Neural cell (in vitro differentiated cells): ENCODE measurements around the gene FGFR1OP2.

Source experiments
- EP300 ChIP-seq: fragments of 450-650 bp; conservative IDR thresholded peaks from 2 replicates; pipeline ENCODE4 v1.6.1; 2014; ENCODE audit warnings: antibody characterized with exemption, mild to moderate bottlenecking, moderate library complexity; ENCODE audit not compliant: poor library complexity, severe bottlenecking
- EZH2 ChIP-seq: fragments of 200-600, 300-800 bp; shearing (Covaris generic), sonication (generic); IDR thresholded peaks from 2 replicates; pipeline ENCODE4 v1.6.1; 2014; ENCODE audit warnings: antibody characterized with exemption, low read length, borderline replicate concordance, mild to moderate bottlenecking; ENCODE audit not compliant: insufficient read depth, poor library complexity, severe bottlenecking
- MXI1 ChIP-seq: fragments of 450-650 bp; conservative IDR thresholded peaks from 2 replicates; pipeline ENCODE4 v1.6.1; 2014; ENCODE audit warnings: antibody characterized with exemption, mild to moderate bottlenecking; ENCODE audit not compliant: poor library complexity, severe bottlenecking
- POLR2AphosphoS5 ChIP-seq: IDR thresholded peaks from 2 replicates; pipeline ENCODE4 v1.6.1; 2012
- RAD21 ChIP-seq: fragments of 450-650 bp; conservative IDR thresholded peaks from 2 replicates; pipeline ENCODE4 v1.6.1; 2014; ENCODE audit warnings: antibody characterized with exemption, mild to moderate bottlenecking, moderate library complexity
- SMC3 ChIP-seq: fragments of 450-650 bp; conservative IDR thresholded peaks from 2 replicates; pipeline ENCODE4 v1.6.1; 2014; ENCODE audit warnings: antibody characterized with exemption, mild to moderate bottlenecking, moderate library complexity; ENCODE audit not compliant: poor library complexity
- TAF1 ChIP-seq: IDR thresholded peaks from 2 replicates; pipeline ENCODE4 v1.6.1; 2012; ENCODE audit warnings: low read depth
- TF ChIP-seq, protein P1 (sequence below): fragments of 450-650 bp; IDR thresholded peaks from 2 replicates; pipeline ENCODE4 v1.5.1; 2014; ENCODE audit warnings: antibody characterized with exemption, mild to moderate bottlenecking, moderate library complexity; ENCODE audit not compliant: poor library complexity, severe bottlenecking
- TF ChIP-seq, protein P2 (sequence below): IDR thresholded peaks from 2 replicates; pipeline ENCODE4 v1.6.1; 2012; ENCODE audit warnings: borderline replicate concordance

DNA sequence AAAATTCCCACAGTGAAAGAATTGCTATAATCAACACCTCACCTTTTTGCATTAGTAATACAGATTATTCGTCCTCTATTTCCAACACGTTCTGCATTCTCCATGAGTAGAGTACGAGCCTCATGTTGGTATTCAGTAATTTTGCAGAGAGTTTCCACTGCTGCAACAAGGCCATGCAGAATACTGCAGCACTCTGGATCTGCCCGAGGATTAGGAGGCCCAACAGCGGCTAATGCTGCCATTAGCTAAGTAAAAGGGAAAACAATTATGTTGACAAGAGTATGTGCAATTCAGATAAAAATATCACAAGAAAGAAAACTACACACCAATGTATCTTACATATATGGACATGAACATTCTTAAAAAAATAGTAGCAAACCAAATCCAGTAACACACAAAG is 9.6 kb upstream of the FGFR1OP2 start:
- TF ChIP-seq, protein P1, sequence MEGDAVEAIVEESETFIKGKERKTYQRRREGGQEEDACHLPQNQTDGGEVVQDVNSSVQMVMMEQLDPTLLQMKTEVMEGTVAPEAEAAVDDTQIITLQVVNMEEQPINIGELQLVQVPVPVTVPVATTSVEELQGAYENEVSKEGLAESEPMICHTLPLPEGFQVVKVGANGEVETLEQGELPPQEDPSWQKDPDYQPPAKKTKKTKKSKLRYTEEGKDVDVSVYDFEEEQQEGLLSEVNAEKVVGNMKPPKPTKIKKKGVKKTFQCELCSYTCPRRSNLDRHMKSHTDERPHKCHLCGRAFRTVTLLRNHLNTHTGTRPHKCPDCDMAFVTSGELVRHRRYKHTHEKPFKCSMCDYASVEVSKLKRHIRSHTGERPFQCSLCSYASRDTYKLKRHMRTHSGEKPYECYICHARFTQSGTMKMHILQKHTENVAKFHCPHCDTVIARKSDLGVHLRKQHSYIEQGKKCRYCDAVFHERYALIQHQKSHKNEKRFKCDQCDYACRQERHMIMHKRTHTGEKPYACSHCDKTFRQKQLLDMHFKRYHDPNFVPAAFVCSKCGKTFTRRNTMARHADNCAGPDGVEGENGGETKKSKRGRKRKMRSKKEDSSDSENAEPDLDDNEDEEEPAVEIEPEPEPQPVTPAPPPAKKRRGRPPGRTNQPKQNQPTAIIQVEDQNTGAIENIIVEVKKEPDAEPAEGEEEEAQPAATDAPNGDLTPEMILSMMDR: no peak
- TF ChIP-seq POLR2AphosphoS5: no peak
- no peak for TF ChIP-seq RAD21
- TF ChIP-seq EZH2: no peak
- TF ChIP-seq MXI1: no peak
- no peak for TF ChIP-seq TAF1
- no peak for TF ChIP-seq EP300
- TF ChIP-seq SMC3: no peak
- TF ChIP-seq, protein P2, sequence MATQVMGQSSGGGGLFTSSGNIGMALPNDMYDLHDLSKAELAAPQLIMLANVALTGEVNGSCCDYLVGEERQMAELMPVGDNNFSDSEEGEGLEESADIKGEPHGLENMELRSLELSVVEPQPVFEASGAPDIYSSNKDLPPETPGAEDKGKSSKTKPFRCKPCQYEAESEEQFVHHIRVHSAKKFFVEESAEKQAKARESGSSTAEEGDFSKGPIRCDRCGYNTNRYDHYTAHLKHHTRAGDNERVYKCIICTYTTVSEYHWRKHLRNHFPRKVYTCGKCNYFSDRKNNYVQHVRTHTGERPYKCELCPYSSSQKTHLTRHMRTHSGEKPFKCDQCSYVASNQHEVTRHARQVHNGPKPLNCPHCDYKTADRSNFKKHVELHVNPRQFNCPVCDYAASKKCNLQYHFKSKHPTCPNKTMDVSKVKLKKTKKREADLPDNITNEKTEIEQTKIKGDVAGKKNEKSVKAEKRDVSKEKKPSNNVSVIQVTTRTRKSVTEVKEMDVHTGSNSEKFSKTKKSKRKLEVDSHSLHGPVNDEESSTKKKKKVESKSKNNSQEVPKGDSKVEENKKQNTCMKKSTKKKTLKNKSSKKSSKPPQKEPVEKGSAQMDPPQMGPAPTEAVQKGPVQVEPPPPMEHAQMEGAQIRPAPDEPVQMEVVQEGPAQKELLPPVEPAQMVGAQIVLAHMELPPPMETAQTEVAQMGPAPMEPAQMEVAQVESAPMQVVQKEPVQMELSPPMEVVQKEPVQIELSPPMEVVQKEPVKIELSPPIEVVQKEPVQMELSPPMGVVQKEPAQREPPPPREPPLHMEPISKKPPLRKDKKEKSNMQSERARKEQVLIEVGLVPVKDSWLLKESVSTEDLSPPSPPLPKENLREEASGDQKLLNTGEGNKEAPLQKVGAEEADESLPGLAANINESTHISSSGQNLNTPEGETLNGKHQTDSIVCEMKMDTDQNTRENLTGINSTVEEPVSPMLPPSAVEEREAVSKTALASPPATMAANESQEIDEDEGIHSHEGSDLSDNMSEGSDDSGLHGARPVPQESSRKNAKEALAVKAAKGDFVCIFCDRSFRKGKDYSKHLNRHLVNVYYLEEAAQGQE: no peak
